ENCODE data around the gene AACS. TPM values are rescaled to one million over a fixed set of nuclear protein-coding genes. Genes with fewer than 3 reads are reported as not detected.

Gene AACS
- polyA plus RNA-seq, 1 donor from 2014 or later, result 33.2 TPM

- no peaks in the 10 kb centered on the region for H3K79me2 ChIP-seq (replicated peaks; ENCODE audit: insufficient read depth, low read length)
- no peaks in the 10 kb centered on the region for H3K9me2 ChIP-seq (ENCODE audit: insufficient read depth, low read length)
- no peaks in the 10 kb centered on the region for H3K27me3 ChIP-seq (ENCODE audit: insufficient read depth, low read depth, low read length)
- H4K20me1 ChIP-seq (ENCODE audit: insufficient read depth), result no peaks in the 10 kb centered on the region
- no peak overlapping the region for H3K9ac ChIP-seq (ENCODE audit: low read length)
- H3K4me2 ChIP-seq (ENCODE audit: low read length), result no peak overlapping the region
- H3K9me3 ChIP-seq (ENCODE audit: low read length), result no peaks in the 10 kb centered on the region
- no peaks in the 10 kb centered on the region for H3K36me3 ChIP-seq (ENCODE audit: insufficient read depth, low read length)
- no peak overlapping the region for H3K27ac ChIP-seq (ENCODE audit: low read length)
- no peak overlapping the region for H2AFZ ChIP-seq (ENCODE audit: low read depth, low read length)
- TF ChIP-seq CTCF (IDR thresholded peaks at IDR 0.05; ENCODE audit: poor library complexity, severe bottlenecking) (no peak), REST (IDR thresholded peaks at IDR 0.05; ENCODE audit: borderline replicate concordance) (no peak), MXI1 (conservative IDR thresholded peaks at IDR 0.05; ENCODE audit: poor library complexity, severe bottlenecking) (no peak), RAD21 (conservative IDR thresholded peaks at IDR 0.05) (no peak), POLR2AphosphoS5 (IDR thresholded peaks at IDR 0.05) (no peak), SMC3 (conservative IDR thresholded peaks at IDR 0.05; ENCODE audit: poor library complexity) (no peak), TAF1 (IDR thresholded peaks at IDR 0.05; ENCODE audit: low read depth) (no peak), EZH2 (IDR thresholded peaks at IDR 0.05; ENCODE audit: borderline replicate concordance, insufficient read depth, low read length, poor library complexity, severe bottlenecking) (no peak), EP300 (conservative IDR thresholded peaks at IDR 0.05; ENCODE audit: poor library complexity, severe bottlenecking) (no peak)
- no peaks in the 10 kb centered on the region for H3F3A ChIP-seq (ENCODE audit: insufficient read depth, low read length, poor library complexity, severe bottlenecking)
- no peak overlapping the region for H3K4me3 ChIP-seq (ENCODE audit: low read length)
These were observed 40.2 kb upstream of the AACS start for GRCh38 chr12:125024949-125025563.

- Histone ChIP-seq H3K9ac (ENCODE audit: low read length) (no peak overlapping the region), H3K9me3 (ENCODE audit: low read length) (no peaks in the 10 kb centered on the region), H3K27me3 (ENCODE audit: insufficient read depth, low read depth, low read length) (no peaks in the 10 kb centered on the region), H2AFZ (ENCODE audit: low read depth, low read length) (no peak overlapping the region), H3K27ac (ENCODE audit: low read length) (no peak overlapping the region), H3K36me3 (ENCODE audit: insufficient read depth, low read length) (no peaks in the 10 kb centered on the region), H3F3A (ENCODE audit: insufficient read depth, low read length, poor library complexity, severe bottlenecking) (no peaks in the 10 kb centered on the region), H3K79me2 (replicated peaks; ENCODE audit: insufficient read depth, low read length) (no peaks in the 10 kb centered on the region), H3K4me3 (ENCODE audit: low read length) (no peak overlapping the region), H4K20me1 (ENCODE audit: insufficient read depth) (no peaks in the 10 kb centered on the region), H3K4me2 (ENCODE audit: low read length) (no peak overlapping the region), H3K9me2 (ENCODE audit: insufficient read depth, low read length) (no peaks in the 10 kb centered on the region)
- TF ChIP-seq MXI1 (conservative IDR thresholded peaks at IDR 0.05; ENCODE audit: poor library complexity, severe bottlenecking), result no peak
- TF ChIP-seq EP300 (conservative IDR thresholded peaks at IDR 0.05; ENCODE audit: poor library complexity, severe bottlenecking), result no peak
- no peak for TF ChIP-seq TAF1 (IDR thresholded peaks at IDR 0.05; ENCODE audit: low read depth)
- no peak for TF ChIP-seq POLR2AphosphoS5 (IDR thresholded peaks at IDR 0.05)
- TF ChIP-seq RAD21 (conservative IDR thresholded peaks at IDR 0.05), result no peak
- TF ChIP-seq SMC3 (conservative IDR thresholded peaks at IDR 0.05; ENCODE audit: poor library complexity), result no peak
- TF ChIP-seq CTCF (IDR thresholded peaks at IDR 0.05; ENCODE audit: poor library complexity, severe bottlenecking), result no peak
- no peak for TF ChIP-seq REST (IDR thresholded peaks at IDR 0.05; ENCODE audit: borderline replicate concordance)
- TF ChIP-seq EZH2 (IDR thresholded peaks at IDR 0.05; ENCODE audit: borderline replicate concordance, insufficient read depth, low read length, poor library complexity, severe bottlenecking), result no peak
These were observed 39.5 kb upstream of the AACS start for GRCh38 chr12:125025606-125026235.
